K562 (cell line): ENCODE measurements around the gene GPHN. TPM values are rescaled to one million over a fixed set of nuclear protein-coding genes. Genes with fewer than 3 reads are reported as not detected.

Source experiments
- ATAC-seq: fragments of 200-7000 bp; cut with Tn5 transposase; 3 replicates; pipeline ENCODE4 v1.9.1; 2020; ENCODE audit warnings: moderate library complexity
- BruUV-seq: library from RNA; stranded (reverse); fragments of 400-500 nt; replicated peaks from 2 replicates; lab custom pipeline; 2021; lab: Mats Ljungman, UMichigan
- CTCF ChIA-PET: fragments of 300-600 bp; formaldehyde crosslinking; extraction: SDS; loops from one replicate; lab custom pipeline; 2021; ENCODE audit warnings: low intra/inter-chr PET ratio; lab: Yijun Ruan, JAX
- POLR2A ChIA-PET: fragments of 300-600, 350-650 bp; sonication (Branson Sonifier 250); formaldehyde crosslinking; extraction: SDS; loops from one replicate; lab custom pipeline; 2021; ENCODE audit warnings: antibody characterized with exemption, inconsistent platforms; lab: Yijun Ruan, JAX
- DNase-seq, 4 experiments: peaks; one replicate each; pipeline versions ENCODE4 v3.0.0 to v3.0.0-alpha.2; 2011 to 2018; ENCODE audit warnings: low spot score in 3 of 4, mixed read lengths in 3 of 4; ENCODE audit errors: extremely low read depth in 1 of 4
- FAIRE-seq: peaks from 2 replicates; lab custom pipeline; 2011; peaks lifted over from hg19 to GRCh38; lab: Jason Lieb, UNC
- H2AFZ ChIP-seq: 2 replicates; pipeline ENCODE4 v1.6.0; 2011; ENCODE audit warnings: low read depth, low read length, control low read depth, inconsistent platforms
- H3K27ac ChIP-seq: fragments of 200-600 bp; 3 replicates; pipeline ENCODE4 v1.8.0; 2011; ENCODE audit warnings: low read depth, mild to moderate bottlenecking, control low read depth, inconsistent platforms, low read length, moderate library complexity, mixed read lengths; ENCODE audit errors: extremely low read depth
- H3K27me3 ChIP-seq, 2 experiments: fragments of 300-600 bp in 1 of 2; 2 replicates in 1 of 2; 3 replicates in 1 of 2; pipeline versions ENCODE4 v1.6.0 to v1.8.0; 2011; ENCODE audit warnings: inconsistent platforms in 2 of 2, low read length in 2 of 2, mild to moderate bottlenecking in 1 of 2, mixed read lengths in 1 of 2, moderate library complexity in 1 of 2; ENCODE audit not compliant: control insufficient read depth in 2 of 2, insufficient read depth in 2 of 2
- H3K36me3 ChIP-seq: fragments of 300-600 bp; 3 replicates; pipeline ENCODE4 v1.8.0; 2011; ENCODE audit warnings: mild to moderate bottlenecking, low read length, inconsistent platforms; ENCODE audit not compliant: control insufficient read depth, insufficient read depth
- H3K4me1 ChIP-seq, 2 experiments: fragments of 200-600 bp in 1 of 2; replicated peaks in 1 of 2; 2 replicates in 1 of 2; 3 replicates in 1 of 2; pipeline versions ENCODE4 v1.5.1 to v1.8.0; 2011; ENCODE audit warnings: inconsistent platforms in 2 of 2, low read length in 2 of 2, mild to moderate bottlenecking in 1 of 2, mixed read lengths in 1 of 2, moderate library complexity in 1 of 2; ENCODE audit not compliant: control insufficient read depth in 2 of 2, insufficient read depth in 2 of 2
- H3K4me2 ChIP-seq: 2 replicates; pipeline ENCODE4 v1.6.1; 2011; ENCODE audit warnings: low read length, control low read depth, inconsistent platforms, mixed read lengths; ENCODE audit not compliant: insufficient read depth
- H3K4me3 ChIP-seq: fragments of 200-600 bp; sonication (generic), shearing (Covaris generic); 2 replicates; pipeline ENCODE4 v1.5.1; 2016; ENCODE audit warnings: control low read depth, inconsistent platforms
- H3K79me2 ChIP-seq: fragments of 200-600 bp; 3 replicates; pipeline ENCODE4 v1.8.0; 2011; ENCODE audit warnings: low read length, inconsistent platforms; ENCODE audit not compliant: control insufficient read depth, insufficient read depth
- H3K9ac ChIP-seq, 2 experiments: 2 replicates each; pipeline versions ENCODE4 v1.6.0 to v1.6.1; 2011; ENCODE audit warnings: low read depth in 2 of 2, low read length in 2 of 2, control low read depth in 1 of 2, inconsistent platforms in 1 of 2, mild to moderate bottlenecking in 1 of 2, mixed read lengths in 1 of 2; ENCODE audit not compliant: insufficient read depth in 1 of 2
- H3K9me1 ChIP-seq: one replicate; pipeline ENCODE4 v1.6.0; 2011; ENCODE audit warnings: inconsistent platforms, mild to moderate bottlenecking, low read length, moderate library complexity; ENCODE audit not compliant: control insufficient read depth, insufficient read depth
- H3K9me3 ChIP-seq: replicated peaks from 2 replicates; pipeline ENCODE4 v1.5.1; 2011; ENCODE audit warnings: low read depth, low read length, inconsistent platforms; ENCODE audit not compliant: control insufficient read depth, insufficient read depth
- H4K20me1 ChIP-seq: replicated peaks from 2 replicates; pipeline ENCODE4 v1.6.1; 2011; ENCODE audit warnings: low read length, inconsistent platforms, mixed read lengths; ENCODE audit not compliant: control insufficient read depth, insufficient read depth
- FOSL1 ChIP-seq: fragments of 200-800 bp; sonication (Bioruptor generic); conservative IDR thresholded peaks from 2 replicates; pipeline ENCODE4 v1.6.1; 2016; ENCODE audit warnings: missing genetic modification characterization, missing compliant biosample characterization
- KDM4B ChIP-seq, 2 experiments: fragments of 450-650 bp in 1 of 2; sonication (generic) in 1 of 2; IDR thresholded peaks; 2 replicates each; pipeline ENCODE4 v1.6.1; 2016 to 2017; ENCODE audit warnings: borderline replicate concordance in 2 of 2, antibody characterized with exemption in 1 of 2, low read depth in 1 of 2, mild to moderate bottlenecking in 1 of 2
- MIER1 ChIP-seq: fragments of 450-650 bp; IDR thresholded peaks from 2 replicates; pipeline ENCODE4 v1.6.1; 2016; ENCODE audit warnings: antibody characterized with exemption, mild to moderate bottlenecking, low read depth
- NFIC ChIP-seq: fragments of 450-650 bp; IDR thresholded peaks from 2 replicates; pipeline ENCODE4 v1.6.1; 2017; ENCODE audit warnings: mild to moderate bottlenecking, inconsistent platforms
- SIN3B ChIP-seq: fragments of 450-650 bp; IDR thresholded peaks from 2 replicates; pipeline ENCODE4 v1.6.1; 2017; ENCODE audit warnings: low read depth, mild to moderate bottlenecking, moderate library complexity
- SMARCA4 ChIP-seq: fragments of 450-650 bp; IDR thresholded peaks from 2 replicates; pipeline ENCODE4 v1.6.1; 2016
- SNRNP70 ChIP-seq: fragments of 200-400 bp; formaldehyde crosslinking; optimal IDR thresholded peaks from 2 replicates; pipeline ENCODE3; 2017; ENCODE audit warnings: low read depth, low read length
- USF2 ChIP-seq: sonication (generic); formaldehyde crosslinking; IDR thresholded peaks from 2 replicates; pipeline ENCODE4 v1.5.0; 2020; ENCODE audit warnings: missing genetic modification reagents
- ZBTB17 ChIP-seq: fragments of 450-650 bp; formaldehyde crosslinking; IDR thresholded peaks from 2 replicates; pipeline ENCODE4 v1.4.0; 2020; ENCODE audit warnings: mild to moderate bottlenecking
- ZNF124 ChIP-seq: sonication (generic); formaldehyde crosslinking; IDR thresholded peaks from 2 replicates; pipeline ENCODE4 v1.8.1; 2022; ENCODE audit warnings: missing genetic modification reagents
- ZNF140 ChIP-seq: fragments of 250-450 bp; sonication (Bioruptor Pico); IDR thresholded peaks from 2 replicates; pipeline ENCODE4 v1.8.0; 2021; ENCODE audit warnings: moderate library complexity, mild to moderate bottlenecking, inconsistent platforms
- ZNF507 ChIP-seq: conservative IDR thresholded peaks from 2 replicates; pipeline ENCODE4 v1.6.1; 2017; ENCODE audit warnings: missing genetic modification characterization, missing compliant biosample characterization
- ZNF561 ChIP-seq: fragments of 450-650 bp; formaldehyde crosslinking; conservative IDR thresholded peaks from 2 replicates; pipeline ENCODE4 v1.4.0; 2020; ENCODE audit warnings: mild to moderate bottlenecking, moderate library complexity
- in situ Hi-C: fragments of 300-500 bp; cut with MboI; formaldehyde crosslinking; loops from 4 replicates; pipeline ENCODE4 v1.15.0; 2018; ENCODE audit warnings: inconsistent platforms, mixed read lengths
- intact Hi-C: fragments of 100-400 bp; cut with micrococcal nuclease; formaldehyde crosslinking; loops from 2 replicates; pipeline ENCODE4 v1.14.2; 2022
- polyA plus RNA-seq, 8 experiments: library from polyadenylated mRNA; depleted of rRNA in 4 of 8; stranded (reverse) in 5 of 8; unstranded in 3 of 8; fragments of >200 nt; fragmentation: Nextera tagmentation in 2 of 8; fragmentation: Illumina TruSeq in 1 of 8; extraction: Ambion mirVana in 2 of 8; extraction: Trizol in 1 of 8; gene quantifications; 2 replicates each; pipeline versions ENCODE4 v1.2.1 to v1.2.3, GENCODE V29; 2011 to 2014; ENCODE audit warnings: inconsistent platforms in 1 of 8, missing spikeins in 1 of 8
- total RNA-seq, 7 experiments: library from RNA; depleted of rRNA in 6 of 7; stranded (reverse); fragments of >200 nt in 6 of 7; fragmentation: Illumina TruSeq in 2 of 7; extraction: Trizol in 2 of 7; gene quantifications; 2 replicates each; pipeline versions ENCODE4 v1.2.1 to v1.2.3, GENCODE V29; 2011 to 2021; ENCODE audit warnings: low replicate concordance in 1 of 7
- TF ChIP-seq, protein P1 (sequence below): IDR thresholded peaks from 2 replicates; pipeline ENCODE4 v1.6.1; 2012; ENCODE audit warnings: low read depth, low read length, improper control_type of control experiment, borderline replicate concordance
- TF ChIP-seq, protein P2 (sequence below): fragments of 250-450 bp; sonication (Bioruptor Pico); IDR thresholded peaks from 2 replicates; pipeline ENCODE4 v1.5.0; 2021

GPHN gene
- total and polyA plus RNA-seq, 9 of the 15 experiments (the other 6 are each of a cell fraction or from before 2014, with no cell fraction given) = 5.9 to 16.0 (median 11.4) TPM

DNA sequence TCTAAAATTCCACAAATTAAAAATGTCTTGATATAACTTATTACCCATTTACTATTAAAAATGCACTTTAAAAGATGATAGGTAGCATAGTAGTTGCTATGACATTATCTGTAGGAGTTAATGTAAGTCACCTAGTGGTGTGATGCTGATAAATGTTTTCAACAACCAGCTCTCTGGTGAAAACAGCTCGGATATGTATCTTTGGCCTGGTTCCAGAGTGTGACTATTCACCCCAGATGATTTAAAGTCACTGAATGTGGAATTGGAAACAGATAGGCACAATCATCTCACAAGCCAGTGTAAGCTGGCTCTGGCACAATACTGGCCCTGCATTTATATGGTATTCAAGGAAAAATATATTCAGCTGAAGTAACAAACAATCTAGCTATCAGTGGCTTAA lies 31.0 kb upstream of the GPHN start (continued):
- TF ChIP-seq FOSL1 (peak; percentile 42; the same call in 1 of the 2 replicates), SMARCA4 (peak; percentile 33; the same call in 1 of the 2 replicates), NFIC (peak; percentile 92), USF2 (CRISPR knock-in tag) (no peak), ZBTB17 (CRISPR knock-in tag) (no peak)
- TF ChIP-seq, protein P1, sequence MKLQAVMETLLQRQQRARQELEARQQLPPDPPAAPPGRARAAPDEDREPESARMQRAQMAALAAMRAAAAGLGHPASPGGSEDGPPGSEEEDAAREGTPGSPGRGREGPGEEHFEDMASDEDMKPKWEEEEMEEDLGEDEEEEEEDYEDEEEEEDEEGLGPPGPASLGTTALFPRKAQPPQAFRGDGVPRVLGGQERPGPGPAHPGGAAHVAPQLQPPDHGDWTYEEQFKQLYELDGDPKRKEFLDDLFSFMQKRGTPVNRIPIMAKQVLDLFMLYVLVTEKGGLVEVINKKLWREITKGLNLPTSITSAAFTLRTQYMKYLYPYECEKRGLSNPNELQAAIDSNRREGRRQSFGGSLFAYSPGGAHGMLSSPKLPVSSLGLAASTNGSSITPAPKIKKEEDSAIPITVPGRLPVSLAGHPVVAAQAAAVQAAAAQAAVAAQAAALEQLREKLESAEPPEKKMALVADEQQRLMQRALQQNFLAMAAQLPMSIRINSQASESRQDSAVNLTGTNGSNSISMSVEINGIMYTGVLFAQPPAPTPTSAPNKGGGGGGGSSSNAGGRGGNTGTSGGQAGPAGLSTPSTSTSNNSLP = peak; percentile 9; the same call in 1 of the 2 replicates

DNA sequence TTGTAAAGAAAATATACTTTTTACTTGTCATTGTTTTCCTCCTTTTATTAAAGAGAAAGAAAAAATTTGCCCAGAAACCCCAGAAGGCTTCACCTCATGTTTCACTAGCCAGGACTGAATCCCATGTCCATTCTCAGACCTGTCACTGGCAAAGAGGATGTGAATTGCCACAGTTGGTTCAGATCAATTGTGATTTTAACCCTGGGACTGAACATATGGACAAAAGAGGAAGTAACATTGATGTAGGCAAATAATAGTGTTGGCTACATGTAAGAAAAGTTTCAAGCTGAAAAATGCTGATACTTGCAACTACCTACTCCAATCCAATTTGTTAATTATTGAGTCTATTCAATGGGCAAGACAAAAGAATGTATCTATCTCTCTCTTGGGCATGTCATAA lies 30.4 kb upstream of the GPHN start:
- H2AFZ ChIP-seq = no peak overlapping the region
- DNase-seq (no peak), FAIRE-seq (no peak), ATAC-seq (no peak)
- ChIA-PET POLR2A (interaction anchor here (1.2 kb wide), 1 partner anchor 21 kb away, joined by 3 read pairs; no protein-coding TSS in a partner anchor), CTCF (no interaction called here)
- no peak overlapping the region for H3K4me3 ChIP-seq
- H3K4me1 ChIP-seq = peaks cover 0 to 6% of the 10 kb centered on the region in 2 experiments; a peak in 2 of 5 replicates
- no peaks in the 10 kb centered on the region for H3K27me3 ChIP-seq
- H3K9ac ChIP-seq = no peak overlapping the region
- no peaks in the 10 kb centered on the region for H3K9me3 ChIP-seq
- no TSS peak for BruUV-seq
- H3K27ac ChIP-seq = no peak overlapping the region
- no peaks in the 10 kb centered on the region for H3K9me1 ChIP-seq
- no peaks in the 10 kb centered on the region for H3K36me3 ChIP-seq
- intact Hi-C loops = no loop called here
- no peak overlapping the region for H3K4me2 ChIP-seq
- no peaks in the 10 kb centered on the region for H3K79me2 ChIP-seq
- H4K20me1 ChIP-seq = no peaks in the 10 kb centered on the region
- in situ Hi-C loops = loop anchor here (25.0 kb wide), 1 partner anchor 1335 kb away; the partner anchor contains the start of genes RAD51B and ZFYVE26
- TF ChIP-seq MIER1 (no peak), ZNF561 (CRISPR knock-in tag) (no peak), ZNF140 (CRISPR knock-in tag) (no peak), SIN3B (no peak), ZNF507 (tag) (no peak), KDM4B (IDR thresholded peaks at IDR 0.05; ENCODE audit: borderline replicate concordance in 2 of 2, low read depth in 1 of 2) (no peak), SNRNP70 (no peak), ZNF124 (CRISPR knock-in tag) (no peak)
- TF ChIP-seq, protein P2, sequence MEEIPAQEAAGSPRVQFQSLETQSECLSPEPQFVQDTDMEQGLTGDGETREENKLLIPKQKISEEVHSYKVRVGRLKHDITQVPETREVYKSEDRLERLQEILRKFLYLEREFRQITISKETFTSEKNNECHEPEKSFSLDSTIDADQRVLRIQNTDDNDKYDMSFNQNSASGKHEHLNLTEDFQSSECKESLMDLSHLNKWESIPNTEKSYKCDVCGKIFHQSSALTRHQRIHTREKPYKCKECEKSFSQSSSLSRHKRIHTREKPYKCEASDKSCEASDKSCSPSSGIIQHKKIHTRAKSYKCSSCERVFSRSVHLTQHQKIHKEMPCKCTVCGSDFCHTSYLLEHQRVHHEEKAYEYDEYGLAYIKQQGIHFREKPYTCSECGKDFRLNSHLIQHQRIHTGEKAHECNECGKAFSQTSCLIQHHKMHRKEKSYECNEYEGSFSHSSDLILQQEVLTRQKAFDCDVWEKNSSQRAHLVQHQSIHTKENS (CRISPR knock-in tag) = no peak
